AG04450 (cell line): ENCODE measurements around the gene PRM3. TPM values are rescaled to one million over a fixed set of nuclear protein-coding genes. Genes with fewer than 3 reads are reported as not detected.

Experiments
- CTCF ChIA-PET: fragments of 300-600, 350-600 bp; formaldehyde crosslinking; extraction: SDS; loops from one replicate; lab custom pipeline; 2022; ENCODE audit warnings: antibody characterized with exemption, inconsistent platforms; lab: Charles Lee
- POLR2A ChIA-PET: fragments of 350-600 bp; formaldehyde crosslinking; extraction: SDS; loops from one replicate; lab custom pipeline; 2021; ENCODE audit warnings: antibody characterized with exemption, inconsistent platforms; lab: Yijun Ruan, JAX
- DNase-seq: peaks from one replicate; pipeline ENCODE4 v3.0.0-alpha.2; 2011; ENCODE audit warnings: low read depth, low spot score
- H3K27ac ChIP-seq: one replicate; pipeline ENCODE4 v1.5.1; 2012; ENCODE audit warnings: low read depth, low read length, control low read depth
- H3K27me3 ChIP-seq: one replicate; pipeline ENCODE4 v1.6.0; 2012; ENCODE audit warnings: low read length; ENCODE audit not compliant: control insufficient read depth, insufficient read depth
- H3K4me3 ChIP-seq: 2 replicates; pipeline ENCODE4 v1.5.1; 2011; ENCODE audit warnings: mild to moderate bottlenecking, low read depth, low read length, control low read depth
- H3K9me3 ChIP-seq: 2 replicates; pipeline ENCODE4 v1.5.1; 2012; ENCODE audit warnings: low read length; ENCODE audit not compliant: control insufficient read depth, insufficient read depth
- CTCF ChIP-seq: IDR thresholded peaks from 2 replicates; pipeline ENCODE4 v1.5.1; 2011; ENCODE audit warnings: low read depth, low read length, control low read depth, inconsistent platforms
- polyA plus RNA-seq: library from polyadenylated mRNA; depleted of rRNA; stranded (reverse); fragments of >200 nt; gene quantifications from 2 replicates; pipeline ENCODE4 v1.2.3, GENCODE V29; 2011

PRM3 gene
- polyA plus RNA-seq, 1 experiment: not detected

- CTCF ChIA-PET: interaction anchor here (0.6 to 6.2 kb wide), 9 partner anchors 153 to 300 kb away, joined by 4 to 45 read pairs (median 6); no protein-coding TSS in a partner anchor
- H3K27me3 ChIP-seq: no peaks in the 10 kb centered on the region
- TF ChIP-seq CTCF: no peak
- POLR2A ChIA-PET: interaction anchor here (0.6 to 1.6 kb wide), 7 partner anchors 53 to 282 kb away, joined by 3 to 10 read pairs (median 7); no protein-coding TSS in a partner anchor
- peaks cover 6% of the 10 kb centered on the region; the same call in 1 of the 2 replicates for H3K9me3 ChIP-seq
- peak overlapping the region; percentile 97 for H3K4me3 ChIP-seq
- H3K27ac ChIP-seq: peak overlapping the region; percentile 77
- no peak for DNase-seq
Observed at GRCh38 chr16:11253009-11253994, 20.1 kb downstream of the PRM3 start.

GRCh38 chr16:11252482-11252931, 20.9 kb downstream of the PRM3 start:
- POLR2A ChIA-PET: interaction anchor here (0.6 to 1.8 kb wide), 15 partner anchors 100 to 321 kb away, joined by 3 to 9 read pairs (median 4); no protein-coding TSS in a partner anchor

GRCh38 chr16:11251525-11252481, 21.6 kb downstream of the PRM3 start:
- H3K4me3 ChIP-seq: peak overlapping the region; percentile 97
- no peak for TF ChIP-seq CTCF
- H3K27ac ChIP-seq: peak overlapping the region; percentile 77
- peak; percentile 63 for DNase-seq
- peaks cover 6% of the 10 kb centered on the region; the same call in 1 of the 2 replicates for H3K9me3 ChIP-seq
- no peaks in the 10 kb centered on the region for H3K27me3 ChIP-seq
- ChIA-PET CTCF (interaction anchor here (1.2 to 2.7 kb wide), 5 partner anchors 281 to 298 kb away, joined by 4 to 10 read pairs (median 8); no protein-coding TSS in a partner anchor), POLR2A (interaction anchor here (0.5 to 1.8 kb wide), 21 partner anchors 100 to 495 kb away, joined by 3 to 9 read pairs (median 4); no protein-coding TSS in a partner anchor)

More at GRCh38 chr16:11252482-11252931, 20.9 kb downstream of the PRM3 start:
- H3K4me3 ChIP-seq: peak overlapping the region; percentile 97
- CTCF ChIA-PET: interaction anchor here (1.2 to 2.3 kb wide), 4 partner anchors 281 to 299 kb away, joined by 4 to 10 read pairs (median 8); no protein-coding TSS in a partner anchor
- peaks cover 6% of the 10 kb centered on the region; the same call in 1 of the 2 replicates for H3K9me3 ChIP-seq
- no peak for DNase-seq
- H3K27me3 ChIP-seq: no peaks in the 10 kb centered on the region
- H3K27ac ChIP-seq: peak overlapping the region; percentile 77
- no peak for TF ChIP-seq CTCF

GRCh38 chr16:11250786-11251524, 22.5 kb downstream of the PRM3 start:
- ChIA-PET CTCF (interaction anchor here (1.5 to 2.7 kb wide), 2 partner anchors 280 to 287 kb away, joined by 4 to 8 read pairs; no protein-coding TSS in a partner anchor), POLR2A (interaction anchor here (0.5 to 1.8 kb wide), 10 partner anchors 117 to 496 kb away, joined by 3 to 9 read pairs (median 4); no protein-coding TSS in a partner anchor)
- peaks cover 6% of the 10 kb centered on the region; the same call in 1 of the 2 replicates for H3K9me3 ChIP-seq

More at GRCh38 chr16:11250786-11251524, 22.5 kb downstream of the PRM3 start:
- Histone ChIP-seq H3K4me3 (no peak overlapping the region), H3K27me3 (no peaks in the 10 kb centered on the region), H3K27ac (peak overlapping the region; percentile 77)
- TF ChIP-seq CTCF: no peak
- DNase-seq: no peak
